Hematopoietic multipotent progenitor cell (in vitro differentiated cells): ENCODE data around the gene MAP3K5. TPM values are rescaled to one million over a fixed set of nuclear protein-coding genes. Genes with fewer than 3 reads are reported as not detected.
"Not testable (repeated sequence)": the region's sequence is repeated elsewhere in the genome, so short reads cannot be mapped to it uniquely, and the experiment has no call there.

Source experiments
- DNase-seq, 3 donors: peaks; one replicate each; pipeline ENCODE4 v3.0.0-alpha.2; 2011 to 2015; ENCODE audit warnings: low read depth in 2 of 3, low spot score in 2 of 3
- total RNA-seq: library from RNA; depleted of rRNA; stranded (reverse); fragments of >200 nt; gene quantifications from one replicate; pipeline ENCODE4 v1.2.3, GENCODE V29; 2012

Gene MAP3K5
- total RNA-seq, 1 donor, result 29.9 TPM

- DNase-seq, result no peak
Measured at GRCh38 chr6:136696238-136696637, 96.0 kb downstream of the MAP3K5 start.

GRCh38 chr6:136695412-136695811 is 96.9 kb downstream of the MAP3K5 start:
- no peak for DNase-seq

DNA sequence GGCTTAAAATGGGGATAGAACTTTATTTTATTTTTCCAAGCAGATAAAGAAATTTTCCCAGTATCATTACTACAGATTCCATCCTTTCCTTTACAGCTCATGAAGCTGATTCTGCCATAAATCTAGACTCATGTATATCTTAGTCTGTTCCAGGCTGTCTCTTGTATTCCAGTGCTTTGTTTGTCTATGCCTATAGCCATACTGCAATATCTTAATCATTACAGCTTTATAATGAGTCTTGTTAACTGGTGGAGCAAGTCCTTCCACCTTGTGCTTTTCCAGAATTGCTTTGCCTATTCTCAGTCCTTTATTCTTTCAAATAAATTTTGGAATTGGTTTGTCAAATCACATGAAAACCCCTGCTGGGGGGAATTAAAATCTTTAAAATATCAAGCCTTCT is 99.2 kb downstream of the MAP3K5 start:
- DNase-seq, result no peak

DNA sequence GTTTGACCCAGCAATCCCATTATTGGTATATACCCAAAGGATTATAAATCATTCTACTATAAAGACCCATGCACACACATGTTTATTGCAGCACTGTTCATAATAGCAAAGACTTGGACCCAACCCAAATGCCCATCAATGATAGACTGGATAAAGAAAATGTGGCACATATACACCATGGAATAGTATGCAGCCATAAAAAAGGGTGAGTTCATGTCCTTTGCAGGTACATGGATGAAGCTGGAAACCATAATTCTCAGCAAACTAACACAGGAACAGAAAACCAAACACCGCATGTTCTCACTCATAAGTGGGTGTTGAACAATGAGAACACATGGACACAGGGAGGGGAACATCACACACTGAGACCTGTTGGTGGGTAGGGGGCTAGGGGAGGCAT is 104.4 kb downstream of the MAP3K5 start:
- not testable (repeated sequence) for DNase-seq

DNA sequence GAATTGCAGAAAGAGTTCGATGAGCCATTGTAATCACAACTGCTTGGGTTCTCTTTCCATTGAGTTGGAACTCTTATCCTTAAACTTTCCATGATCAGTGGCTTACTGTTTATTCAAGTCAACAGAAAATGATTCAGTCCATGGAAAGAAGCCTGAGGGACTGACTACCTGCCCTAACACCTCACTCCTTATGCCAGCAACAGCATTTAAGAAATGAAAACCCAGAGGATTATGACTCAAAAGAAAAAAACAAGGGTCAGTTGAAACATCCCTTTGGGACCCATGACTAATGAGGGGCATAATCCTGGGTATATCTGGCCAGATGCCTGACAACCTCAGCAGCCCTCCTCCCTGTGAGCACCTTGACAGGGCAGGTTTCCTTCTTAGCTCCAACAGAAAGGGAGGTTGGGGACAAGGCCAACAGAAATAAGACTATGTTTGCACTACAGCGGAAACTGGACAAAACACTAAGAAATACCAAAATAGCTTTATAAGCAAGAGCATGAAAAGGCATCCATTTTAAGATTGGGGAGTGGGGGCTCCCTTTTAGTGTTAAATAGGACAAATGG is 106.7 kb downstream of the MAP3K5 start:
- DNase-seq, result no peak

DNA sequence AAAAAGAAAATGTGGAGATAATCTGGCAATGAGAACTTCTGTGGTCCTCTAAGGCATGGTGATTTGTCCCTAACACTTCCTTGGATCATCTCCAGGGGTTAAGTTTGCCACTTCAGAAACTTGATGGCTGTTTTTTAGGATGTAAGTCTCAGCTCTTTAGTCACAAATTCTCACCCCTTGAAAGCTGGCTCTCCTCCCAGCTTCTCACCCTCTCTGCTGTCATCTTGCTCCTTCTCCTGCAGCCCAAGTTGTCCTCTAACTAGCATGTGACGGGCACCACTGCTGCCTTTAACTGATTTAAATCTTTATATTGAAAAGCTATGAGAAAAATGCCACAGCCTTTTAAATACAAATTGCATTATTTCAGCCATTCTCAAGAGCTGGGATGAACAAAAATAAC is 107.8 kb downstream of the MAP3K5 start:
- peak in 1 of 3 donors; percentile 3 for DNase-seq

- DNase-seq, result no peak
Measured at GRCh38 chr6:136683209-136683941, 108.9 kb downstream of the MAP3K5 start.

- no peak for DNase-seq
Measured at GRCh38 chr6:136682292-136682691, 110.0 kb downstream of the MAP3K5 start.

- no peak for DNase-seq
Measured at GRCh38 chr6:136677822-136678221, 114.5 kb downstream of the MAP3K5 start.

DNA sequence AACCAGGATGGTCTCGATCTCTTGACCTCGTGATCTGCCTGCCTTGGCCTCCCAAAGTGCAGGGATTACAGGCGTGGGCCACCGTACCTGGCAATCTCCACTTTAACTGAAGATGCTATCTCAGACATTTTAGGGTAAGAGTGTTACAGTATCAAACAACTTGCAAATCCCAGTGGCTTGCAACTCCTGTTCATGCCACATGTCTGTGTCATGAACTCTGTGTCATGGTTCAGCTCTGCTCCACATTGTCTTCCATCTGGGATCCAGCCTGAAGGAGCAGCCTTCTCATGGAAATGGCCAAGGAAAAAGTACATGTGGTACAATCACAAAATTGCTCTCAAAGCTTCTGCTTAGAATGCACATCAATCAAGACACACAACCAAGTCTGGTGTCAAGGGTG is 114.9 kb downstream of the MAP3K5 start:
- DNase-seq, result no peak

- no peak for DNase-seq
Measured at GRCh38 chr6:136676075-136676474, 116.2 kb downstream of the MAP3K5 start.

- DNase-seq, result no peak
Measured at GRCh38 chr6:136673571-136673970, 118.7 kb downstream of the MAP3K5 start.

- DNase-seq, result no peak
Measured at GRCh38 chr6:136672144-136672543, 120.1 kb downstream of the MAP3K5 start.

GRCh38 chr6:136669299-136669699 is 123.0 kb downstream of the MAP3K5 start:
- DNase-seq, result no peak

DNA sequence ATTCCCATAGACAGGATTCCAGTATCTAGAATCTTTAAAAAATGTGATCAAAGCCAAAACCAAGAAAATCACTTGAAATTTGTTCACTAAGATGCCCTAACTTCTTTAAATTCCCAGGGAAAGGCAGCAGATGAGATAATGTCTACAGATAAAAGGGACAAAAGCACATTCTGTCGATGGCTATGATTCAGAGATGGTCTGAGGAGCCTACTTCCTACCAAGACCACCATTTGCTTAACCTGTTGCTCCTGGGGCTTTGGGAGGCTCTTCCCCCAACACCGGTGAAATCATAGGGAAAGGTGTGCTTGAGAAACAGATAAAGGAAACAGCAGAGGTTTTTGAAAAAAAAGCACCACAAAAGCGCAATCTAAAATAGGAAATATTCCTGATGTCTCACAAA is 123.7 kb downstream of the MAP3K5 start:
- no peak for DNase-seq

- no peak for DNase-seq
Measured at GRCh38 chr6:136666041-136666440, 126.2 kb downstream of the MAP3K5 start.

- no peak for DNase-seq
Measured at GRCh38 chr6:136662347-136663237, 129.7 kb downstream of the MAP3K5 start.

DNA sequence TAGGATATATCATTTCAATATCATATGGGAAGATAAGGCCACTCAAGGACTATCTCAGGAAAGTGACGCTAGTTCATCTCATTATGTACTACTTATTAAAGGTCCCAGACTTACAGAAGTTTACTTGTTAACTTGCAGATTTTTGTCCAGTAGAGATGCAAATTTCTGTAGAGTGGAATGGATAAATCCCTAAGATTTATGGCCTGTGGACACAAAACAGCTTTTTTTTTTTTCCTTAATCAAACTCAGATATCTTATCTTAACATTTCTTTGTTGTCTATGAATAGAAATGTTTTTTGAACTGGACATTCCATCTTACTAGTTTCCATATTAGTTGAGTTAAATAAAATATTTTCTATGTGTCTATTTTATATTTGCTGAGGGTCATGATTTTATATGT is 131.6 kb downstream of the MAP3K5 start:
- DNase-seq, result no peak

DNA sequence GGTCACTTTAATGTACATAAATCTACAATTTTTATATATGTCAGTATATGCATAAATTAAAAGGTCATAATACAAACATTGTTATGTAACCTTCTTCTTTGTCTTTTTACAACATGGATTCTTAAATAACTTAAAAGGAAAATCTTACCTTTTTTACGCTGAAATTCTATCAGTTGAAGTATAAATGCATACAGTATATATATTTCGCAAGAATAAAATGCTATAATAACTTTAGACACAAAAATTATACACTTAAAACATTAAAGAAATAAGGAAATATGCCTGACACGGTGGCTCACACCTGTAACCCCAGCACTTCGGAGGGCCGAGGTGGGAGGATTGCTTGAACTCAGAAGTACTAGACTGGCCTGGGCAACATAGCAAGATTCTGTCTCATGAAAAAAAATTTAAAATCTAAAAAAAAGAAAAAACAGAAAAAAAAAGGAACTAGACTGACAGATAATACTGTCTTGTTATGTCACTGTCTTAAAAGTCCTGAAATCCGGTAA is 132.2 kb downstream of the MAP3K5 start:
- DNase-seq, result no peak

GRCh38 chr6:136658711-136659110 is 133.6 kb downstream of the MAP3K5 start:
- no peak for DNase-seq

DNA sequence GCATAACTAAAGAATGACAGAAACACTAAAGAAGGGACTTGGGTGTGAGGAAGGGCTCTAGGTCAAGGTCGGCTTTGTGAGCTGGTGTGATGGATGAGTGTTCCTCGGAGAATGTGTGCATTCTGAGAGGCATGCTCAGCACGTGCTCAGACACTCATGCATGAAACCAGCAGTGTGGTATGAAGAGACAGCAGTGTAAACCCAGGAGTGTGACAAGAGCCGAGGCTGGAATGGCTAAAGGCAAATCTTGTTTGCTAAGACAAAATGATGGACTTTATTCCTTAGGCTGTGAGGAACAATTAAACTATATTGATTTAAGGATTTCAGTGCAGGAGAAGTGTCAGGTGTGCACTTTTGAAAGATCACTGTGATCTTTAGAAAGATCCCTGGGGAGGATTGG is 134.6 kb downstream of the MAP3K5 start:
- DNase-seq, result no peak
